IPS DF 19.7 (cell line): ENCODE results near the gene SP7.
"Not testable (repeated sequence)": the region's sequence is repeated elsewhere in the genome, so short reads cannot be mapped to it uniquely, and the experiment has no call there.

Experiments
- DNase-seq: peaks from one replicate; pipeline ENCODE4 v3.0.0-alpha.2; 2013; ENCODE audit warnings: low read depth, low spot score

SP7 gene

GRCh38 chr12:53320352-53321195 lies 15.6 kb downstream of the SP7 start:
- DNase-seq: no peak

GRCh38 chr12:53313996-53314395 lies 22.2 kb downstream of the SP7 start:
- DNase-seq: no peak

GRCh38 chr12:53308276-53308675 lies 27.9 kb downstream of the SP7 start:
- no peak for DNase-seq

GRCh38 chr12:53306826-53307225 lies 29.3 kb downstream of the SP7 start:
- DNase-seq: no peak

- no peak for DNase-seq
These were observed 33.3 kb downstream of the SP7 start for GRCh38 chr12:53302903-53303302.

- no peak for DNase-seq
These were observed 36.0 kb downstream of the SP7 start for GRCh38 chr12:53300187-53300586.

- peak; percentile 85 for DNase-seq
These were observed 36.5 kb downstream of the SP7 start, which contains the start of gene MYG1 for GRCh38 chr12:53299454-53300180. Gene MYG1, plus strand, starts transcription at chr12:53299695. Its CDS starts 43 bp downstream, at chr12:53299738.

- no peak for DNase-seq
These were observed 37.1 kb downstream of the SP7 start for GRCh38 chr12:53299101-53299453.

GRCh38 chr12:53298164-53298563 lies 38.0 kb downstream of the SP7 start:
- no peak for DNase-seq

GRCh38 chr12:53297106-53297505 lies 39.0 kb downstream of the SP7 start:
- not testable (repeated sequence) for DNase-seq

GRCh38 chr12:53295891-53296219 lies 40.3 kb downstream of the SP7 start:
- DNase-seq: no peak

GRCh38 chr12:53295070-53295890 lies 40.9 kb downstream of the SP7 start, which contains the start of gene PFDN5:
Gene PFDN5, plus strand, starts transcription at chr12:53295542. Its CDS starts 26 bp downstream, at chr12:53295568.
- DNase-seq: peak; percentile 63

- no peak for DNase-seq
These were observed 43.7 kb downstream of the SP7 start for GRCh38 chr12:53292426-53292825.

GRCh38 chr12:53290661-53291060 lies 45.5 kb downstream of the SP7 start:
- no peak for DNase-seq

GRCh38 chr12:53289891-53290290 lies 46.3 kb downstream of the SP7 start:
- no peak for DNase-seq

GRCh38 chr12:53288322-53288721 lies 47.8 kb downstream of the SP7 start:
- DNase-seq: no peak

GRCh38 chr12:53287741-53288216 lies 48.4 kb downstream of the SP7 start:
- DNase-seq: no peak

- no peak for DNase-seq
These were observed 49.7 kb downstream of the SP7 start for GRCh38 chr12:53286448-53286847.

GRCh38 chr12:53279888-53280498 lies 56.2 kb downstream of the SP7 start:
- DNase-seq: no peak

- DNase-seq: no peak
These were observed 56.8 kb downstream of the SP7 start for GRCh38 chr12:53279283-53279869.

- no peak for DNase-seq
These were observed 58.2 kb downstream of the SP7 start for GRCh38 chr12:53277981-53278380.
